Measurements from ENCODE around the gene BLM. TPM values are rescaled to one million over a fixed set of nuclear protein-coding genes. Genes with fewer than 3 reads are reported as not detected.
"Not testable (repeated sequence)": the region's sequence is repeated elsewhere in the genome, so short reads cannot be mapped to it uniquely, and the experiment has no call there.

Gene BLM
- total RNA-seq, 2 donors from 2014 or later, result 49.6 to 58.7 TPM

- H3K27me3 Mint-ChIP-seq, result peaks cover 0 to 3% of the 10 kb centered on the region in 2 donors
- DNase-seq (ENCODE audit: low spot score) (no peak), ATAC-seq (no peak)
- H3K27ac Mint-ChIP-seq, result peak overlapping the region; percentile 71 to 89
- peaks cover 14 to 26% of the 10 kb centered on the region in 2 donors for H3K4me1 Mint-ChIP-seq (ENCODE audit: low read depth in 2 of 2)
- H3K36me3 Mint-ChIP-seq, result no peaks in the 10 kb centered on the region
- no peak overlapping the region for H3K4me3 Mint-ChIP-seq
- H3K9me3 Mint-ChIP-seq, result no peaks in the 10 kb centered on the region
These were observed 33.3 kb upstream of the BLM start for GRCh38 chr15:90683876-90684275.

- Mint-ChIP-seq H3K36me3 (no peaks in the 10 kb centered on the region), H3K4me1 (ENCODE audit: low read depth in 2 of 2) (peaks cover 12 to 26% of the 10 kb centered on the region in 2 donors), H3K4me3 (no peak overlapping the region), H3K27ac (peak overlapping the region; percentile 71 to 89), H3K9me3 (no peaks in the 10 kb centered on the region), H3K27me3 (peaks cover 0 to 3% of the 10 kb centered on the region in 2 donors)
- DNase-seq (ENCODE audit: low spot score) (no peak), ATAC-seq (no peak)
These were observed 32.9 kb upstream of the BLM start for GRCh38 chr15:90684281-90684680.

GRCh38 chr15:90685591-90686434, 31.3 kb upstream of the BLM start:
- H3K36me3 Mint-ChIP-seq, result no peaks in the 10 kb centered on the region
- ATAC-seq (peak in 1 of 2 donors; percentile 4), DNase-seq (ENCODE audit: low spot score) (peak; percentile 6)

GRCh38 chr15:90686435-90687218, 30.5 kb upstream of the BLM start:
- H3K27ac Mint-ChIP-seq, result peak overlapping the region; percentile 72 to 89
- DNase-seq (ENCODE audit: low spot score), result peak; percentile 41
- peaks cover 12 to 28% of the 10 kb centered on the region in 2 donors for H3K4me1 Mint-ChIP-seq (ENCODE audit: low read depth in 2 of 2)
- peak; percentile 79 to 95 for ATAC-seq
- no peaks in the 10 kb centered on the region for H3K36me3 Mint-ChIP-seq
- peaks cover 0 to 3% of the 10 kb centered on the region in 2 donors for H3K27me3 Mint-ChIP-seq
- H3K9me3 Mint-ChIP-seq, result no peaks in the 10 kb centered on the region
- peak overlapping the region; percentile 44 for H3K4me3 Mint-ChIP-seq

More at GRCh38 chr15:90685591-90686434, 31.3 kb upstream of the BLM start:
- Mint-ChIP-seq H3K4me3 (peak overlapping the region; percentile 44), H3K9me3 (no peaks in the 10 kb centered on the region), H3K27ac (peak overlapping the region; percentile 72 to 89), H3K27me3 (peaks cover 0 to 3% of the 10 kb centered on the region in 2 donors), H3K4me1 (ENCODE audit: low read depth in 2 of 2) (peaks cover 12 to 26% of the 10 kb centered on the region in 2 donors)

- ATAC-seq, H3K36me3 Mint-ChIP-seq, H3K27me3 Mint-ChIP-seq, H3K27ac Mint-ChIP-seq, H3K9me3 Mint-ChIP-seq, H3K4me3 Mint-ChIP-seq: not testable (repeated sequence)
- DNase-seq (ENCODE audit: low spot score), result peak; percentile 2
- H3K4me1 Mint-ChIP-seq (ENCODE audit: low read depth in 2 of 2), result peaks cover 15 to 37% of the 10 kb centered on the region in 2 donors
These were observed 27.7 kb upstream of the BLM start for GRCh38 chr15:90689326-90689961.

- Mint-ChIP-seq H3K4me3 (no peak overlapping the region), H3K36me3 (no peaks in the 10 kb centered on the region), H3K27ac (no peak overlapping the region), H3K4me1 (ENCODE audit: low read depth in 2 of 2) (peaks cover 13 to 31% of the 10 kb centered on the region in 2 donors), H3K27me3 (no peaks in the 10 kb centered on the region), H3K9me3 (no peaks in the 10 kb centered on the region)
- no peak for ATAC-seq
- DNase-seq (ENCODE audit: low spot score), result peak; percentile 15
These were observed 26.6 kb upstream of the BLM start for GRCh38 chr15:90690585-90690984.

- H3K4me1 Mint-ChIP-seq (ENCODE audit: low read depth in 2 of 2), result peaks cover 11 to 25% of the 10 kb centered on the region in 2 donors
- peak overlapping the region in 1 of 2 donors; percentile 7 for H3K27ac Mint-ChIP-seq
- no peaks in the 10 kb centered on the region for H3K9me3 Mint-ChIP-seq
- no peak for ATAC-seq
- no peak for DNase-seq (ENCODE audit: low spot score)
- H3K36me3 Mint-ChIP-seq, result no peaks in the 10 kb centered on the region
- no peaks in the 10 kb centered on the region for H3K27me3 Mint-ChIP-seq
- H3K4me3 Mint-ChIP-seq, result no peak overlapping the region
These were observed 25.8 kb upstream of the BLM start for GRCh38 chr15:90691369-90691768.

GRCh38 chr15:90691982-90692773, 25.0 kb upstream of the BLM start:
- no peak for ATAC-seq
- Mint-ChIP-seq H3K9me3 (no peaks in the 10 kb centered on the region), H3K4me3 (no peak overlapping the region), H3K27ac (peak overlapping the region in 1 of 2 donors; percentile 7), H3K36me3 (no peaks in the 10 kb centered on the region), H3K4me1 (ENCODE audit: low read depth in 2 of 2) (peaks cover 6 to 16% of the 10 kb centered on the region in 2 donors), H3K27me3 (no peaks in the 10 kb centered on the region)
- DNase-seq (ENCODE audit: low spot score), result no peak

- H3K4me1 Mint-ChIP-seq (ENCODE audit: low read depth in 2 of 2), result peaks cover 8 to 16% of the 10 kb centered on the region in 2 donors
These were observed 22.2 kb upstream of the BLM start for GRCh38 chr15:90694987-90695386.

GRCh38 chr15:90697175-90697574, 20.0 kb upstream of the BLM start:
- peaks cover 10% of the 10 kb centered on the region in 2 donors for H3K4me1 Mint-ChIP-seq (ENCODE audit: low read depth in 2 of 2)
- no peaks in the 10 kb centered on the region for H3K36me3 Mint-ChIP-seq
- ATAC-seq, result peak in 1 of 2 donors; percentile 70
- no peaks in the 10 kb centered on the region for H3K27me3 Mint-ChIP-seq
- no peaks in the 10 kb centered on the region for H3K9me3 Mint-ChIP-seq
- DNase-seq (ENCODE audit: low spot score), result no peak
- no peak overlapping the region for H3K4me3 Mint-ChIP-seq
- H3K27ac Mint-ChIP-seq, result peak overlapping the region in 1 of 2 donors; percentile 72

More at GRCh38 chr15:90694987-90695386, 22.2 kb upstream of the BLM start:
- H3K27me3 Mint-ChIP-seq, result no peaks in the 10 kb centered on the region
- H3K9me3 Mint-ChIP-seq, result no peaks in the 10 kb centered on the region
- peak overlapping the region in 1 of 2 donors; percentile 30 for H3K27ac Mint-ChIP-seq
- ATAC-seq (no peak), DNase-seq (ENCODE audit: low spot score) (no peak)
- no peaks in the 10 kb centered on the region for H3K36me3 Mint-ChIP-seq
- no peak overlapping the region for H3K4me3 Mint-ChIP-seq

- H3K27ac Mint-ChIP-seq, result peak overlapping the region in 1 of 2 donors; percentile 24
- no peaks in the 10 kb centered on the region for H3K36me3 Mint-ChIP-seq
- DNase-seq (ENCODE audit: low spot score) (no peak), ATAC-seq (no peak)
- no peaks in the 10 kb centered on the region for H3K9me3 Mint-ChIP-seq
- H3K4me3 Mint-ChIP-seq, result no peak overlapping the region
- no peaks in the 10 kb centered on the region for H3K27me3 Mint-ChIP-seq
- peaks cover 8 to 9% of the 10 kb centered on the region in 2 donors for H3K4me1 Mint-ChIP-seq (ENCODE audit: low read depth in 2 of 2)
These were observed 18.5 kb upstream of the BLM start for GRCh38 chr15:90698629-90699028.

- Mint-ChIP-seq H3K27ac (peak overlapping the region in 1 of 2 donors; percentile 0), H3K9me3 (no peaks in the 10 kb centered on the region), H3K27me3 (no peaks in the 10 kb centered on the region), H3K4me3 (no peak overlapping the region), H3K36me3 (no peaks in the 10 kb centered on the region), H3K4me1 (ENCODE audit: low read depth in 2 of 2) (peaks cover 0 to 7% of the 10 kb centered on the region in 2 donors)
- ATAC-seq, result no peak
- no peak for DNase-seq (ENCODE audit: low spot score)
These were observed 16.1 kb upstream of the BLM start for GRCh38 chr15:90701048-90701447.

All from natural killer cell treated with Interleukin-12 subunit alpha and Interleukin-12 subunit beta and Interleukin-15 and Interleukin-18, amount 100 ng/mL, for 72 hours (primary cell).